NCI-H345 (cell line): ENCODE data around the gene RPS6KC1.
"Not testable (repeated sequence)": the region's sequence is repeated elsewhere in the genome, so short reads cannot be mapped to it uniquely, and the experiment has no call there.

Experiments
- DNase-seq: peaks from one replicate; lab custom pipeline; 2025; lab: John Stamatoyannopoulos, UW

The RPS6KC1 gene

DNA sequence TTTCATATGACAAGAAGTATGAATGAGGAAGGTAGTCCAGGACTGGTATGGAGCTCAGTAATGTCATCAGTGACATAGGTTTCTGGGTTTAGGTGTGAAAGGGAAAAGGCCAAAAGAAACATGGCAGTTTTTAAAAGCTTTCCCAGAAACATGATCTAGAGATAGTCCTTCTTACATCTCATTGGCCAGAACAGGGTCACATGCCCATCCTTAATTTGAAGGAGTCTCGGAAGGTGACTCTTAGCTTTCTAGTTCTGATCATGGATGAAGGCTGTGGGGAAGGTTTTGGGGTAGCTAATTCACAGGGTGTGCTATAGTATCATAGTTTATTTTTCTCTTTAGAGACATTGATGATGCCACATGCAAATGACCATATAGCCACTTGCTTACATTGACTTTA is 55.3 kb downstream of the RPS6KC1 start:
- no peak for DNase-seq

DNA sequence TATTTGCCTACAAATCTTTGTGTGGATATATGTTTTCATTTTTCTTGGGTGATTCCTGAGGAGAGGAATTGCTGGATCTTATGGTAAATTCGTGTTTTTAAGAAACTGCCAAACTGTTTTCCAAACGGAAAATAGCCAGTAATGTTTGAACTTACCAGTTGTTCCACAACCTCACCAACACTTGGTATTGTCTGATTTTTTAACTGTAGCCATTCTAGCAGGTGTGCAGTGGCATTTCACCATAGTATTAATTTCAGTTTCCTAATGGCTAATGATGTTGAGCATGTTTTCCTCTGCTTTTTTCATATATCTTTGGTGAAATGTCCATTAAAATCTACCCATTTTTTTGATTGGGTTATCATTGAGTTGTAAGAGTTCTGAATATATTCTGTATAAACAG is 56.6 kb downstream of the RPS6KC1 start:
- DNase-seq, result no peak

DNA sequence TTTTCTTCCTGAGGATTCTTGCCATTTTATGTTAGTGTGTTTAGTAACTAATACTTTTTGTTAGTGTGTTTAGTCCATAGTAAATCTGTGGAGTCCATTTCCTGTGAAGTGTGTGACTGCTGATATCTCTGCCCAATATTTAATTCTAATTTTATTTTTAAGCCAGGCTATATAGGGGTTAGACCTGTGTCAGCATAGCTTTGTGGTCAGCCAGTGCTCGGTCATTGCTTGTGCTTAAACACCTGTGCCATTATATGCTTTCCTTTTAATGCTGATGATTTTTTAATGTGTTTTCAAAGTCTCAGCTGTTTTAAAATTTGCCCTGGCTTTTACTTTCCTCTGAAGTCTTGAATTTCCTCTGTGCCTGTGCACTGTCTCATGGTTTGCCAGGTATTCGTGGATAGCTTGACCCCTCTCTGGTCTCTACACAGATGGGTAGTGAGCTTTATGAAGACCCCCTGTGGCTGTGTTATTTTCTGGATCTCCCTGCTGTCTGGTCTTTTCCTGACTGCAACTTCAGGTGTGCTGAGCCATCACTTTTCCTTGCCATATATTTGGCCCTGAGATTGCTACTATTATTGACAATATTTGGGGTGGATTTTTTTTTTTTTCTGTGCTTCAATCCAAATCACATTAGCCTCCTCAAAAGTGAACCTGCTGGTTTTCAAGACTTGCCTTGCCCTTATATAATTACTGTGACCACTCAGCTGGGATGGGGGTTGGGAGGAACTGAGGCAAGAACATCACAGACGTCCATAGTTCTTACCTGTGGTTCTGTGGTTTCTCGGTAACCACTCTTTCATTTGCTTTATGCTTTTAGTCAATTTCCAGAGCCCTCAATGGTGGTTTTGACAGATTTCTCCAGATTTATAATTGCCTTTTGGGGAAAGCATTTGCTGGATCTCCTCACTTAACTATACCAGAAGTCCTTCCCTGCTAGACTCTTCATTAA is 59.6 kb downstream of the RPS6KC1 start:
- DNase-seq, result no peak

DNA sequence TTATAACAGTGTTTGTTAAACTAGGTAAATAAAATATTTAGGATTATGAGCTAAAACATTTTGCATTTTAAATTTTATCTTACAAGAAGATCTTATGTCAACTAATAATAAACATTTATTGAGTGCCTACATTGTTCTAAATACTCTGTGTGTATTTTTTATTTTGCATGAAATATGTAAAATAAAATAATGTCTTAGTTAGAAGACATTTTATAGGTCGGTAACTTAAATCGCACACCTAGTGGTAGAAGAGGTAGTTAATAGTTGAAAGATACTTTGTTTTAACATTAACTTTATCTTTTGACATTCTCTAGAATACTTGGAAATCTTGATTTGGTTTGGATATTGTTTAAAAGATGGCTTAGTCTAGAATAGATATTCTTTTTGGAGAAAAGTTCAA is 60.5 kb downstream of the RPS6KC1 start:
- DNase-seq, result no peak

DNA sequence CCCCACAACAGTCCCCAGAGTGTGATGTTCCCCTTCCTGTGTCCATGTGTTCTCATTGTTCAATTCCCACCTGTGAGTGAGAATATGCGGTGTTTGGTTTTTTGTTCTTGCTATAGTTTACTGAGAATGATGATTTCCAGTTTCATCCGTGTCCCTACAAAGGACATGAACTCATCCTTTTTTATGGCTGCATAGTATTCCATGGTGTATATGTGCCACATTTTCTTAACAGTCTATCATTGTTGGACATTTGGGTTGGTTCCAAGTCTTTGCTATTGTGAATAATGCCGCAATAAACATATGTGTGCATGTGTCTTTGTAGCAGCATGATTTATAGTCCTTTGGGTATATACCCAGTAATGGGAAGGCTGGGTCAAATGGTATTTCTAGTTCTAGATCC is 61.7 kb downstream of the RPS6KC1 start:
- DNase-seq, result not testable (repeated sequence)

DNA sequence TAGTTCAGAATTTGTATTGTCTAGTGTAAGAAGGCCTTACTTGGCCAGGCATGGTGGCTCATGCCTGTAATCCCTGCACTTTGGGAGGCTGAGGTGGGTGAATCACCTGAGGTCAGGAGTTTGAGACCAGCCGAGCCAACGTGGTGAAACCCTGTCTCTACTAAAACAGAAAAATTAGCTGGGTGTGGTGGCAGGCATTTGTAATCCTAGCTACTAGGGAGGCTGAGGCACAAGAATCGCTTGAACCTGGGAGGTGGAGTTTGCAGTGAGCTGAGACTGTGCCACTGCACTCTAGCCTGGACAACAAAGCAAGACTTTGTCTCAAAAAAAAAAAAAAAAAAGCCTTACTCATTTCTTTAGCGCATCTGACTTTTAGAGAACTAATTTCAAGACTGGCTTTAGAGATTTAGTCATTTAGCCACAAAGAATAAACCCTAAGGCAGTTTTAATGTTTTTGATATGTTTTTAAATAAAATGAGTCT is 66.7 kb downstream of the RPS6KC1 start:
- DNase-seq, result not testable (repeated sequence)

DNA sequence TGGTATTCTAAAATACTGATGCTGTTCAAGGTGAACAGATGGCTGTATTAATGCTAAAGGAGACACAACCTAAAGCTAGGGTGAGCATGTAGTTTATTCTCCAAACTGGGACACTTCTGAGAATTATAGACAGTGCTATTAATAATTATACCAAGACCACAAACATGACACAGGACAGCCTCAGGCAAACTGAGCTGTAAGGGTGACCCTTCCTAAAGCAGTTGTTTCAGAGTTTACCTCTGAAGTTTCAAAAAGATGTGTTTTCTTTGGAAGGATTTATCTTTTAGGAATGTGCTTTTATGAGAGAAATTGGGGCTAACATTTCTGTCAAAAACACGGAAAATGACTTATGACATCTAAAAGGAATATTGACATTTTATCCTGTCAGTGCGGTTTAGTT is 68.8 kb downstream of the RPS6KC1 start:
- no peak for DNase-seq

DNA sequence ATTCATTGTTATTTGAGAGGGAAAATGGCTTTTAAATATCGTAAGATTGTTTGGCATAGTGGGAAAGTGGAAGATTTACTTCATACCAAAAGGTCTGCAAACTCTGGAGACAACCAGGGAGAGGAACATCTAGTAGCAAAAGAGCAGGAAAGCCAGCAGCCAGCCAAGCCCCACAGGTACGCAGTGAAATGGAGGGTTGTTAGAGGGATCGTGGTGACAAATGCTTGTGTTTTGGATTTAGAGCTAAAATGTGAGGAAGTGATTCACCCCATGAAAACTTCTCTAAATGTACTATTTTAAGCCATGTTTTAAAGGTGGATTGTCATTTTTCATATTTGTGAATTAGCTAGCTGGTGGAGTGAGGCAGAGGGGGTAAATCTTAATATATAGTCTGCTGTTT is 69.3 kb downstream of the RPS6KC1 start:
- no peak for DNase-seq

DNA sequence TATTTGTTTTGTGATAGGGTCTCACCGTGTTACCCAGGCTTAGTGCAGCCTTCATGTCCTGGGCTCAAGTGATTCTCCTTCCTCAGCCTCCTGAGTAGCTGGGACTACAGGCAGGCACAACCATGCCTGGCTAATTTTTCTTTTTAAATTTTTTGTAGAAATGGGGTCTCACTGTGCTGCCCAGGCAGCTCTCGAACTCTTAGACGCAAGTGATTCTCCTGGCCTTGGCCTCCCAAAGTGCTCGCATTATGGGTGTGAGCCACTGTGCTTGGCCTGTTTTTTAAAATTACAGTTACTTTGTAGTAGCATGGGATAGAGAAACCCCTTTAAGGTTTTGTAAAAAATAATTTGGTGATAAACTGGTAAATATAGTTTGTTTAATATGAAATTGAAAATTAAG is 69.9 kb downstream of the RPS6KC1 start:
- no peak for DNase-seq

DNA sequence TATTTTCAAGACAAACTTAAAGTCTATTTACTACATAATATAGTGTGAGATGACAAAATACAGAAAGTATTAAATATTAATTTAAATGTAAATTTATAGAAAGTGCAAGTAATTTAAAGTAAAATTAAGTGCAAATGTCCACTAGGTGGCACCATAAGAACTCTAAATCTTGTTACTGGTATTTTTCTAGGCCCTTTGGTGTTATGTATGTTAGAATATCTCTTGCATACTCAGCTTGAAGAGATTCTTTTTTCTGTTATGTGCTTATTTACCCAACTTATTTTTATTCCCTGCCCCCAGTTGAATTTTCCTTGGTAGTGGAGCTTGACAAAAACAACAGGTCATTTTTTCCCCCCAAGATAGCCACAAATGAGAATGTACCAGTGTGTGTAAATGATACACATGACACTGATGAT is 71.5 kb downstream of the RPS6KC1 start:
- peak; percentile 32 for DNase-seq

DNA sequence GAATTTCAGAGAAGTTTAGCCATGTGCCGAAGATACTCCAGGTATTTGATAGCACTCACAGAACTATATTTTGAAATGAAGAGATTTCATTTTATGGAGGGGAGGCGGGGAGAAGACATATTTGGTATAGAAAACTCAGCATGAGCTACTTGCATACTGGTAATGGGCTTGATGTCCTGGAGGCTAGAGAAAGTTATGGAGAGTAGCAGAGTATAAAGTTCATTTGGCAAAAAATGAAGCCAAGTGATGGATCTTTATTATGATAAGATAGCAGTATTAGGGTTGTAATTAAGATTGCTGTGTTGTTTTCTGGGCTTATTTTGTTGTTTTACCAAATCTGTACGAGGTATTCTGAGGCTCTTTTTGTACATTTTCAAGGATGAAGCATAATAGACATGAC is 72.0 kb downstream of the RPS6KC1 start:
- DNase-seq, result no peak

DNA sequence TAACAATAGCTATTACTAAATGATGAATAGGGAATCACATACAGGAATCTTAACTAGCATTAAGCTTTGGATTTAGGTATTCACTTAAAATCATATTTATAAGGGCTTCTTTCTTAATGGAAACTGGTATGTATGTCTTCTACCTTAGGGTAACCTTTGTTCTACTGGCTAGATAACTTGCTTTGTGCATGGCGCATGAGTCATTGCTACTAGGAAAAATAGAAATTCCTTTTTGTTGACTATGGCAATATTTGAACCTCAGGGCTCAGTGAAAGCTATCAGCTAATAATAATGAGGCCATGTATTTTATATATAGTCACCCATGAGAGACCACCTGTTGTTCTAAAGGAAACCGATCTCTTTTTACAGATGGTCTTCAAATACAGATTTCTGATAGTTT is 72.5 kb downstream of the RPS6KC1 start:
- no peak for DNase-seq

DNA sequence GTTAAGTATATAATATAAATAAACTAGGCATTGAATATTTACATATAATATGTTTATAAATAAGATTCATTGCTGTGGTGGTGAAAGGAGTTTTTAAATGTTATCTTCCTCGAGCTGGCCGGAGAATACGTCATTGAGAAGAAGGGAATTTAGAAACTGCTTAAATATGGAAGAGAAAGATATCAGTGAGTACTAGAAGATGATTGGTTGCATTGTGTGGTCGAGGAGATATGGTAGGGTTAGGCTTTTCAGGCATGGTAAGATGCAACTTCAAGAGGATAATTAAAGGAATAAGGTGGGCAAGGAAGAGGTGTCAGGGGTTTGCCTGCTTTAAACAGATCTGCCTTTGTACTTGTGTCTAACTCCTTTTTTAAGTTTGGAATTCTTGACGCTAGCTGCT is 73.5 kb downstream of the RPS6KC1 start:
- no peak for DNase-seq

DNA sequence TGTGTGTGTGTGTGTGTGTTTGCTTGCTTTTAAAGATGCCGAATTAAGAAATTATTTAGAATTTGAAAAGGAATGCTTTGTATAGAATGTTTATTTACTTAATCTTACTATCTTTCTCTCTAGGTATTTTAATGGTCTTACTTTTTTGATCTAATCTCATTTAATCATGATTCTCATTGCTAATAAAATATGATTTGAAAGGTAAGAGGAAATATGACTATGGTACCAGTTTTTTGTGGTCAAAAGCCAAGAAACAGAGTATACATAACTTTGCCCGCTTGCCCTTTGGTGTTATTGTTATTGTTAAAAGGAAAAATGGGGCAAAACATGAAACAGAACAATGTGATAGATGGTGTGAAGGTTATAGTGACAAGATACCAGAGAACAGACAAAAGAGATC is 74.6 kb downstream of the RPS6KC1 start:
- DNase-seq, result no peak

DNA sequence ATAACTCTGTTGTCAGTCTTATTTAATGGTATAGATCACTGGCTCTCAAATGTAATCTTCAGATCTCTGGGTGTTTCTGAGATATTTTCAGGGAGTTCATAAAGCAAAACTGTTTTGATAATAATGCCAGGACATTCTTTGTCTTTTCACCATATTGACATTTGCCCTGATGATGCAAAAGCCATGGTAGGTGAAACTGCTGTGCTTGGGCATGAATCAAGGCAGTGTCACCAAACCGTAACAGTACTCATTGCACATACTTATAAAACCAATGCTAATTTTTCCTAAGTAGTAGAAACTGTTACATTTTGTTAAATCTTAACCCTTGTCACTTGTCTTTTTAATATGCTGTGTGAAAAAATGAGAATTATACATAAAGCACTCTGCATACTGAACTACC is 76.0 kb downstream of the RPS6KC1 start:
- DNase-seq, result no peak

DNA sequence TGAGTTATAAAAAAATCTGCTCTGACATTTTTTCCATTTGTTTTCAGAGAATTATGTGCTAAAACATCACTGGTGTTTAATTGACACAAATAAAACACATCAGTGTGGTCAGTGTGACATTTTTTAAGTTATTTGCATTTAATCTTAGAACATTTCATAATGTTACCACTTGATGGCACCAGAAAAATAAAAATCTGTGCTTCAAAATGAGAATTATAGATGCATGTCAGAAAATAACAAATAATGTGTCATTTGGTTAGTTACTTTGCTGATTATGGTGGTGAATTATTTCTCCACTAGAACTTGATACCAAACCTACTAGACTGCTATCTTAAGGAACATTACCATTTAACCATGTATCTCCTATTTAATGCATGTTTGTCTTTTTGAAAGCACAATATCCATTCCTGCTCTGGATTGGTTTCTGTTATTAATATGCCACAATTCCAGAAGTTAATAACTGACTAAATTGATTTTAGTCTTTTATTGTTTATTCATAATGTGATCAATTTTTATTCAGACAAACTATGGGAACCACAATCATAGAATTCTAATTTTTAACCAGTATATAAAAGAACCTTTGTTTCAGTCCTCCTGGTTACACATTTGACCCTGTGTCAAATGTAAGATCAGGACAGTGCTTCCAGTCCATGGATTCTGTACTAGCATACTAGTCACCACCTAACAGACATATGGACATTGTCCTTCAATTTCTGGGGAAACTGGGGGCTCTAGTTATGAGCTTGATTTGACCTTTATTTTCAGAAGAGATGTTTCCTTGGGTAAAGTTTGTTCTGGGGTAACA is 81.0 kb downstream of the RPS6KC1 start:
- DNase-seq, result no peak

DNA sequence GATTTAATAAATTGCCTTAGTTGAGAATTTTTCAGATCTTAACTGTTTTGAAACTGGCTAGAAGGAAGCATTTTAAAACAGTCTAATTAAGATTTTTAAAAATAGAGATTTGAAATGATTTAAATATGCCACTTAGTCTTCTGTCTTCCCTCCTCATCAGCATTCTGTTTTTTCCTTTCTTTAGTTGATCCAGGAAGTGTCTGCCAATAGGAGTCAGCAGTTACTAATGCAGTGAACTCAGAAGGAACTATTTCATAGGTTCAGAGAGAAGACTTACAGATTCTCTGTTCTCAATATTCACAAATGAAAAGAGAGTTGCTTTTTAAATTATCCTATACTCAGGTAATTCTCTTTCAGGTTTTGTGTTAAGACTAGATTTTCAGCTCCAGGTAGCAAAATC is 84.5 kb downstream of the RPS6KC1 start:
- DNase-seq, result no peak

DNA sequence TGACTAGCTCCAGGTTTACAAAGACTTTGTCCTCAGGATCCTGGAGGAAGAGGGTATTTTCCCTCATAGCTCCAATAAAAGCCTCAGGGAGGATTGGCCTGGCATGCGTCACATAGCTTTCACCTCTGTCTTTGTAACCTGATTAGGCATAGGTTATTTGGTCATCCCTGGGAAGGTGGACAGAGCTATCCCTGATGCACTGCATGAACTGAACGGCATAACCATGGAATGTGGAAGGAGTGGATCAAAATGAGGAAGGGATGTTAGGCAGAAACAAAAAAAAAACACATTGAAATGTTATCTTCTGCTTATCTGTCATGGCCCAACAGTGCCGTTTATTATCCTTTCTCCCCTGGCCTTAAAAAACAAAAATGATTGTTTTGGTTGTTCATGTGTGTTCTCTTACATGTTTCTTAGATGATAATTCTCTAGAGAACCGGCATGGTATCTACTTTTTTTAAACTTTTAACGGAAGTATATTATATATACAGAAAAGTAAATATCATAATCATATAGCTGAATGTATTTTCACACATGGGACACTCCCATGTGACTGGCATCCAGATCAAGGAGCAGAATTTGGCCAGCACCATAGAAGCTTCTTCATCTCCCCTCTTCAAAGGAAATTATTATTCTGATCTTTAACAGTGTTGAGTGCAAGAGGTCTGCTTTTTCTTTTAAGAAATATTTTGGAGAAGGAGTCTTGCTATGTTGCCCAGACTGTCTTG is 85.3 kb downstream of the RPS6KC1 start:
- no peak for DNase-seq

DNA sequence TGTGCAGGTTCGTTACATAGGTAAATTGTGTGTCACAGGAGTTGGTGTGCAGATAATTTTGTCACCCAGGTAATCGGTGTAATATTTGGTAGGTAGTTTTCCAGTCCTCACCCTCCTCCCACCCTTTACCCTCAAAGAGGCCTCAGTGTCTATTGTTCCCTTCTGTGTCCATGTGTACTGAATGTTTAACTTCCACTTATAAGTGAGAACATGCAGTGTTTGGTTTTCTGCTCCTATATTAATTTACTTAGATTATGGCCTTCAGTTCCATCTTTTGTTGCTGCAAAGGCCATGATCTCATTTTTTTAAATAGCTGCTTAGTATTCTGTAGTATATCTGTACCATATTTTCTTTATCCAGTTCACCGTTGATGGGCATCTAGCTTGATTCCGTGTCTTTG is 87.3 kb downstream of the RPS6KC1 start:
- DNase-seq, result peak; percentile 17

DNA sequence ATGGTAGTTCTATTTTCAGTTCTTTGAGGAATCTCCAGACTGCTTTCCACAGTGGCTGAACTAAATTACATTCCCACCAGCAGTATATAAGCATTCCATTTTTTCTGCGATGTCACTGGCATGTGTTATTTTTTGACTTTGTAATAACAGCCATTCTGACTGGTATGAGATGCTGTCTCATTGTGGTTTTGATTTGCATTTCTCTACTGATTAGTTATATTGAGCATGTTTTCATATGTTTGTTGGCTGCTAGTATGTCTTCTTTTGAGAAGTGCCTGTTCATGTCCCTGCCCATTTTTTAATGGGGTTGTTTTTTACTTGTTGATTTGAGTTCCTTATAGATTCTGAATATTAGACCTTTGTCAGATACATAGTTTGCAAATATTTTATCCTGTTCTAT is 87.9 kb downstream of the RPS6KC1 start:
- DNase-seq, result no peak

DNA sequence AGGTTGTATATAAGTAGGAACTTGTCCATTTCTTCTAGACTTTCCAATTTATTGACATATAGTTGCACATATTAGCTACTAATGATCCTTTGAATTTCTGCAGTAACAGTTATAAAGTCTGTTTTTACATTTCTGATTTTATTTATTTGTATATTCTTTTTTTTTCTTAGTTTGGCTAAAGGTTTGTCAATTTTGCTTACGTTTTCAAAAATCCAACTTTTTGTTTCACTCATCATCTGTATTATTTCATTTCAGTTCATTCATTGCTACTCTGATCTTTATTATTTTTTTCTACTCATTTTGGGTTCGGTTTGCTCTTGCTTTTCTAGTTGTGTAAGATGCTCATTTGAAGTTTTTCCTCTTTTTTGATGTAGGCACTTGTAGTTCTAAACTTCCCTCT is 97.9 kb downstream of the RPS6KC1 start:
- no peak for DNase-seq

DNA sequence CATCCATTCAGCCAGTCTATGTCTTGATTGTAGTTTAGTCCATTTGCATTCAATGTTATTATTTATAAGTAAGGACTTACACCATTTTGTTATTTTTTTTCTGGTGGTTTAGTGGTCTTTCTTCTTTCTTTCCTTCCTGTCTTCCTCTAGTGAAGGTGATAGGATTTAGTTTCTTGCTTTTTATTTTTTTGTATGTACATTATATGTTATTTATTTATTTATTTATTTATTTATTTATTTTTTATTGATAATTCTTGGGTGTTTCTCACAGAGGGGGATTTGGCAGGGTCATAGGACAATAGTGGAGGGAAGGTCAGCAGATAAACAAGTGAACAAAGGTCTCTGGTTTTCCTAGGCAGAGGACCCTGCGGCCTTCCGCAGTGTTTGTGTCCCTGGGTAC is 99.0 kb downstream of the RPS6KC1 start:
- DNase-seq, result not testable (repeated sequence)
